ENCODE data around the gene CLDN15. TPM values are rescaled to one million over a fixed set of nuclear protein-coding genes. Genes with fewer than 3 reads are reported as not detected.

The CLDN15 gene
- total RNA-seq, 1 experiment from 2014 or later = 14.7 TPM

- DNase-seq (ENCODE audit: low spot score) = no peak
- POLR2A ChIA-PET (ENCODE audit: low non-redundant PET) = no interaction called here
- peaks cover 7% of the 10 kb centered on the region for H3K36me3 ChIP-seq (ENCODE audit: insufficient read depth, low read length, poor library complexity, severe bottlenecking)
- intact Hi-C loops (cut with micrococcal nuclease; ENCODE audit: unreplicated experiment) = loop anchor here (2.0 kb wide), 3 partner anchors 26 to 350 kb away; partner anchors contain the start of genes ACHE and ZNHIT1
- no peaks in the 10 kb centered on the region for H3K27me3 ChIP-seq (replicated peaks; ENCODE audit: insufficient read depth, low read depth, low read length, poor library complexity)
- H3K4me1 ChIP-seq (ENCODE audit: insufficient read depth, low read length, poor library complexity, severe bottlenecking) = no peaks in the 10 kb centered on the region
- H3K9me3 ChIP-seq (ENCODE audit: low read depth, low read length, poor library complexity, severe bottlenecking) = no peaks in the 10 kb centered on the region
- BruUV-seq (replicated peaks) = TSS peak; percentile 83
- TF ChIP-seq EZH2 (IDR thresholded peaks at IDR 0.05; ENCODE audit: borderline replicate concordance, low read depth, low read length, poor library complexity, severe bottlenecking) (no peak), CTCF (conservative IDR thresholded peaks at IDR 0.05; ENCODE audit: low read depth, low read length) (no peak)
- peak overlapping the region; percentile 87 for H3K27ac ChIP-seq (ENCODE audit: low read depth, low read length, poor library complexity, severe bottlenecking)
- H3K4me3 ChIP-seq (ENCODE audit: low read depth, low read length, poor library complexity, severe bottlenecking) = peak overlapping the region; percentile 86
- CTCF ChIA-PET = interaction anchor here (1.9 kb wide), 1 partner anchor 102 kb away, joined by 19 read pairs; no protein-coding TSS in a partner anchor
Observed at GRCh38 chr7:101245147-101245668, 7.6 kb upstream of the CLDN15 start.

- Histone ChIP-seq H3K4me3 (ENCODE audit: low read depth, low read length, poor library complexity, severe bottlenecking) (peak within 1 kb of the TSS; percentile 86), H3K9me3 (ENCODE audit: low read depth, low read length, poor library complexity, severe bottlenecking) (no peaks in the 10 kb centered on the region), H3K27me3 (replicated peaks; ENCODE audit: insufficient read depth, low read depth, low read length, poor library complexity) (no peaks in the 10 kb centered on the region), H3K36me3 (ENCODE audit: insufficient read depth, low read length, poor library complexity, severe bottlenecking) (peaks cover 11% of the 10 kb centered on the region), H3K4me1 (ENCODE audit: insufficient read depth, low read length, poor library complexity, severe bottlenecking) (no peaks in the 10 kb centered on the region), H3K27ac (ENCODE audit: low read depth, low read length, poor library complexity, severe bottlenecking) (peak within 1 kb of the TSS; percentile 87)
- peak; percentile 92 for TF ChIP-seq CTCF (conservative IDR thresholded peaks at IDR 0.05; ENCODE audit: low read depth, low read length)
- TF ChIP-seq EZH2 (IDR thresholded peaks at IDR 0.05; ENCODE audit: borderline replicate concordance, low read depth, low read length, poor library complexity, severe bottlenecking) = no peak
- intact Hi-C loops (cut with micrococcal nuclease; ENCODE audit: unreplicated experiment) = loop anchor here (2.0 kb wide), 3 partner anchors 26 to 350 kb away; partner anchors contain the start of genes ACHE and ZNHIT1
- CTCF ChIA-PET = interaction anchor here (0.6 to 1.9 kb wide), 4 partner anchors 8 to 193 kb away, joined by 3 to 19 read pairs (median 5); partner anchors contain the start of genes PLOD3 and ZNHIT1
- POLR2A ChIA-PET (ENCODE audit: low non-redundant PET) = no interaction called here
- DNase-seq (ENCODE audit: low spot score) = peak; percentile 94
- BruUV-seq (replicated peaks) = no TSS peak
Observed at GRCh38 chr7:101244375-101245146, 7.0 kb upstream of the CLDN15 start, which contains the start of gene FIS1. TSS of gene FIS1 (minus strand) at chr7:101245081. CDS start at chr7:101245004, 77 bp downstream.

GRCh38 chr7:101243646-101244374, 6.2 kb upstream of the CLDN15 start:
- no peaks in the 10 kb centered on the region for H3K4me1 ChIP-seq (ENCODE audit: insufficient read depth, low read length, poor library complexity, severe bottlenecking)
- H3K27me3 ChIP-seq (replicated peaks; ENCODE audit: insufficient read depth, low read depth, low read length, poor library complexity) = no peaks in the 10 kb centered on the region
- peaks cover 9% of the 10 kb centered on the region for H3K36me3 ChIP-seq (ENCODE audit: insufficient read depth, low read length, poor library complexity, severe bottlenecking)
- ChIA-PET CTCF (interaction anchor here (0.6 to 1.9 kb wide), 5 partner anchors 9 to 194 kb away, joined by 3 to 19 read pairs (median 4); partner anchors contain the start of genes PLOD3 and ZNHIT1), POLR2A (ENCODE audit: low non-redundant PET) (no interaction called here)
- H3K4me3 ChIP-seq (ENCODE audit: low read depth, low read length, poor library complexity, severe bottlenecking) = peak overlapping the region; percentile 86
- peak overlapping the region; percentile 87 for H3K27ac ChIP-seq (ENCODE audit: low read depth, low read length, poor library complexity, severe bottlenecking)
- no TSS peak for BruUV-seq (replicated peaks)
- no peaks in the 10 kb centered on the region for H3K9me3 ChIP-seq (ENCODE audit: low read depth, low read length, poor library complexity, severe bottlenecking)
- DNase-seq (ENCODE audit: low spot score) = no peak
- intact Hi-C loops (cut with micrococcal nuclease; ENCODE audit: unreplicated experiment) = loop anchor here (2.0 kb wide), 3 partner anchors 25 to 349 kb away; partner anchors contain the start of genes ACHE and ZNHIT1
- TF ChIP-seq CTCF (conservative IDR thresholded peaks at IDR 0.05; ENCODE audit: low read depth, low read length) (no peak), EZH2 (IDR thresholded peaks at IDR 0.05; ENCODE audit: borderline replicate concordance, low read depth, low read length, poor library complexity, severe bottlenecking) (no peak)

All from A673 (cell line).